HEK293 (cell line): Measurements from ENCODE around the gene VAMP8.

Experiments
- KLF1 ChIP-seq: fragments of 450-650 bp; formaldehyde crosslinking; IDR thresholded peaks from 2 replicates; pipeline ENCODE4 v1.5.1; 2016; ENCODE audit warnings: missing biosample characterization, missing genetic modification characterization
- ZNF621 ChIP-seq: fragments of 450-650 bp; formaldehyde crosslinking; IDR thresholded peaks from 2 replicates; pipeline ENCODE4 v1.5.1; 2017; ENCODE audit warnings: missing biosample characterization, missing genetic modification characterization
- ZNF747 ChIP-seq: fragments of 450-650 bp; formaldehyde crosslinking; IDR thresholded peaks from 2 replicates; pipeline ENCODE4 v1.5.1; 2016; ENCODE audit warnings: missing biosample characterization, missing genetic modification characterization
- TF ChIP-seq, protein P1 (sequence below): fragments of 450-650 bp; formaldehyde crosslinking; IDR thresholded peaks from 2 replicates; pipeline ENCODE4 v1.5.1; 2016; ENCODE audit warnings: missing biosample characterization, missing genetic modification characterization, low read depth
- TF ChIP-seq, protein P2 (sequence below): fragments of 450-650 bp; formaldehyde crosslinking; IDR thresholded peaks from 2 replicates; pipeline ENCODE4 v1.5.1; 2016; ENCODE audit warnings: missing biosample characterization, missing genetic modification characterization

DNA sequence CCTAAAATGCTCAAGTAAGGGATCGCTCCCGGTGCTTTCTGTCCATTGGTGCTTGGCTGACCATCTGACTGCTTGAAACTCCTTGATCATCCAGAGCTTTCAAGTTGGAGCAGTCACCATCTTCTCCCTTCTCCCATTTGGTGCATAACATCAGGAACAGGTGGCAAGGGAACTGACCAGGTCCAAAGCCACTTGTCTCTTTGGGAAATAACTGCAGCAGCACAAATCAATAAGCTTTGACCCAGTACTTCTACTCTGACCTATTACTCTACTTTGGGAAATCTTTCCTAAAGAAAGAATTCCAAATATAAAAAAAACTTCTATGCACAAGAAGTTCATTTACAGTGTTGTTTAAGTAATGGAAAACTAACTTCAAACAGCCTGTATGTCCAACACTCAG lies 49.0 kb upstream of the VAMP8 start:
- TF ChIP-seq, protein P1, sequence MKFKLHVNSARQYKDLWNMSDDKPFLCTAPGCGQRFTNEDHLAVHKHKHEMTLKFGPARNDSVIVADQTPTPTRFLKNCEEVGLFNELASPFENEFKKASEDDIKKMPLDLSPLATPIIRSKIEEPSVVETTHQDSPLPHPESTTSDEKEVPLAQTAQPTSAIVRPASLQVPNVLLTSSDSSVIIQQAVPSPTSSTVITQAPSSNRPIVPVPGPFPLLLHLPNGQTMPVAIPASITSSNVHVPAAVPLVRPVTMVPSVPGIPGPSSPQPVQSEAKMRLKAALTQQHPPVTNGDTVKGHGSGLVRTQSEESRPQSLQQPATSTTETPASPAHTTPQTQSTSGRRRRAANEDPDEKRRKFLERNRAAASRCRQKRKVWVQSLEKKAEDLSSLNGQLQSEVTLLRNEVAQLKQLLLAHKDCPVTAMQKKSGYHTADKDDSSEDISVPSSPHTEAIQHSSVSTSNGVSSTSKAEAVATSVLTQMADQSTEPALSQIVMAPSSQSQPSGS (tag by site-specific recombination) = no peak
- TF ChIP-seq KLF1 (tag by site-specific recombination) (no peak), ZNF621 (tag by site-specific recombination) (no peak), ZNF747 (tag by site-specific recombination) (no peak)
- TF ChIP-seq, protein P2, sequence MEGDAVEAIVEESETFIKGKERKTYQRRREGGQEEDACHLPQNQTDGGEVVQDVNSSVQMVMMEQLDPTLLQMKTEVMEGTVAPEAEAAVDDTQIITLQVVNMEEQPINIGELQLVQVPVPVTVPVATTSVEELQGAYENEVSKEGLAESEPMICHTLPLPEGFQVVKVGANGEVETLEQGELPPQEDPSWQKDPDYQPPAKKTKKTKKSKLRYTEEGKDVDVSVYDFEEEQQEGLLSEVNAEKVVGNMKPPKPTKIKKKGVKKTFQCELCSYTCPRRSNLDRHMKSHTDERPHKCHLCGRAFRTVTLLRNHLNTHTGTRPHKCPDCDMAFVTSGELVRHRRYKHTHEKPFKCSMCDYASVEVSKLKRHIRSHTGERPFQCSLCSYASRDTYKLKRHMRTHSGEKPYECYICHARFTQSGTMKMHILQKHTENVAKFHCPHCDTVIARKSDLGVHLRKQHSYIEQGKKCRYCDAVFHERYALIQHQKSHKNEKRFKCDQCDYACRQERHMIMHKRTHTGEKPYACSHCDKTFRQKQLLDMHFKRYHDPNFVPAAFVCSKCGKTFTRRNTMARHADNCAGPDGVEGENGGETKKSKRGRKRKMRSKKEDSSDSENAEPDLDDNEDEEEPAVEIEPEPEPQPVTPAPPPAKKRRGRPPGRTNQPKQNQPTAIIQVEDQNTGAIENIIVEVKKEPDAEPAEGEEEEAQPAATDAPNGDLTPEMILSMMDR (tag by site-specific recombination) = no peak
